Progenitor cell of endocrine pancreas (in vitro differentiated cells): ENCODE data around the gene PLEKHD1. TPM values are rescaled to one million over a fixed set of nuclear protein-coding genes. Genes with fewer than 3 reads are reported as not detected.

Source experiments
- DNase-seq: peaks from one replicate; pipeline ENCODE4 v3.0.0; 2021; ENCODE audit warnings: low spot score; ENCODE audit not compliant: unreplicated experiment
- H3K27ac Mint-ChIP-seq: 2 replicates; pipeline ENCODE4 v1.8.0; 2021; ENCODE audit warnings: mild to moderate bottlenecking, moderate library complexity, mixed read lengths
- H3K27me3 Mint-ChIP-seq: 2 replicates; pipeline ENCODE4 v1.8.0; 2021; ENCODE audit warnings: mixed read lengths
- H3K36me3 Mint-ChIP-seq: 2 replicates; pipeline ENCODE4 v1.8.0; 2022; ENCODE audit warnings: mixed read lengths; ENCODE audit not compliant: insufficient read depth
- H3K4me1 Mint-ChIP-seq: 2 replicates; pipeline ENCODE4 v1.8.0; 2021; ENCODE audit warnings: low read depth, mixed read lengths
- H3K4me3 Mint-ChIP-seq: 2 replicates; pipeline ENCODE4 v1.8.0; 2021; ENCODE audit warnings: low read depth, mild to moderate bottlenecking, moderate library complexity, mixed read lengths
- H3K9me3 Mint-ChIP-seq: 2 replicates; pipeline ENCODE4 v1.8.0; 2021; ENCODE audit warnings: low read depth, mixed read lengths
- total RNA-seq: library from RNA; stranded (reverse); gene quantifications from 2 replicates; pipeline ENCODE4 v1.2.1, GENCODE V29; 2021
- TF ChIP-seq, protein P1 (sequence below): fragments of 200-600 bp; sonication (generic); IDR thresholded peaks from one replicate; pipeline ENCODE4 v1.5.0; 2021; ENCODE audit warnings: antibody characterized with exemption, mild to moderate bottlenecking; ENCODE audit not compliant: unreplicated experiment

Gene PLEKHD1
- total RNA-seq, 1 donor from 2014 or later: 1.5 TPM

DNA sequence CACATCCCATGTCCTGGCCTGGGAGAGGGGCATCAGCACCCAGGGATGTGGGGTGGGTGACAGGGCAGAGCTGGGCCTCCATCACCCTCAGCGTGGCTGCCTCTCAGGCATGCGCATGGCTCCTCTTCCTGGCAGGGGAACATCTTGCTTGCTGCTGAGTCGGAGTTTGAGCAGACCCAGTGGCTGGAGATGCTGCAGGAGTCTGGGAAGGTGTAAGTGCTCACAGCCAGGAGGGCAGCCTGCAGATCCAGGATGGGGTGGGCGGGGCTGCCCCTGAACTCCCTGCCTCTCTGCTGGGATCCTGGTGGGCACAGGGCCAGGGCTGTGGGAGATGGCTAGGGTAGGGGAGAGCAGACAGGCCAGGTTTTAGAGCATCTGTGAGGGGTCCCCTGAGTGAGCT lies 16.2 kb downstream of the PLEKHD1 start:
- no peaks in the 10 kb centered on the region for H3K4me1 Mint-ChIP-seq
- no peaks in the 10 kb centered on the region for H3K9me3 Mint-ChIP-seq
- H3K27me3 Mint-ChIP-seq: peaks cover 17% of the 10 kb centered on the region
- DNase-seq: no peak
- H3K27ac Mint-ChIP-seq: no peak overlapping the region
- H3K36me3 Mint-ChIP-seq: no peaks in the 10 kb centered on the region
- TF ChIP-seq, protein P1, sequence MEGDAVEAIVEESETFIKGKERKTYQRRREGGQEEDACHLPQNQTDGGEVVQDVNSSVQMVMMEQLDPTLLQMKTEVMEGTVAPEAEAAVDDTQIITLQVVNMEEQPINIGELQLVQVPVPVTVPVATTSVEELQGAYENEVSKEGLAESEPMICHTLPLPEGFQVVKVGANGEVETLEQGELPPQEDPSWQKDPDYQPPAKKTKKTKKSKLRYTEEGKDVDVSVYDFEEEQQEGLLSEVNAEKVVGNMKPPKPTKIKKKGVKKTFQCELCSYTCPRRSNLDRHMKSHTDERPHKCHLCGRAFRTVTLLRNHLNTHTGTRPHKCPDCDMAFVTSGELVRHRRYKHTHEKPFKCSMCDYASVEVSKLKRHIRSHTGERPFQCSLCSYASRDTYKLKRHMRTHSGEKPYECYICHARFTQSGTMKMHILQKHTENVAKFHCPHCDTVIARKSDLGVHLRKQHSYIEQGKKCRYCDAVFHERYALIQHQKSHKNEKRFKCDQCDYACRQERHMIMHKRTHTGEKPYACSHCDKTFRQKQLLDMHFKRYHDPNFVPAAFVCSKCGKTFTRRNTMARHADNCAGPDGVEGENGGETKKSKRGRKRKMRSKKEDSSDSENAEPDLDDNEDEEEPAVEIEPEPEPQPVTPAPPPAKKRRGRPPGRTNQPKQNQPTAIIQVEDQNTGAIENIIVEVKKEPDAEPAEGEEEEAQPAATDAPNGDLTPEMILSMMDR: no peak
- H3K4me3 Mint-ChIP-seq: no peak overlapping the region

- Mint-ChIP-seq H3K9me3 (no peaks in the 10 kb centered on the region), H3K36me3 (no peaks in the 10 kb centered on the region), H3K4me3 (no peak overlapping the region), H3K4me1 (peaks cover 1% of the 10 kb centered on the region), H3K27ac (no peak overlapping the region), H3K27me3 (peaks cover 17% of the 10 kb centered on the region)
- TF ChIP-seq, protein P1: no peak
- no peak for DNase-seq
Observed at GRCh38 chr14:69501423-69501838, 16.9 kb downstream of the PLEKHD1 start.

GRCh38 chr14:69504775-69505174 lies 20.2 kb downstream of the PLEKHD1 start:
- Mint-ChIP-seq H3K9me3 (no peaks in the 10 kb centered on the region), H3K4me1 (peaks cover 1% of the 10 kb centered on the region), H3K27me3 (peaks cover 17% of the 10 kb centered on the region), H3K4me3 (no peak overlapping the region), H3K27ac (no peak overlapping the region), H3K36me3 (no peaks in the 10 kb centered on the region)
- TF ChIP-seq, protein P1: no peak
- no peak for DNase-seq

- DNase-seq: no peak
- peaks cover 16% of the 10 kb centered on the region for H3K27me3 Mint-ChIP-seq
Observed at GRCh38 chr14:69505338-69506240, 21.1 kb downstream of the PLEKHD1 start.

DNA sequence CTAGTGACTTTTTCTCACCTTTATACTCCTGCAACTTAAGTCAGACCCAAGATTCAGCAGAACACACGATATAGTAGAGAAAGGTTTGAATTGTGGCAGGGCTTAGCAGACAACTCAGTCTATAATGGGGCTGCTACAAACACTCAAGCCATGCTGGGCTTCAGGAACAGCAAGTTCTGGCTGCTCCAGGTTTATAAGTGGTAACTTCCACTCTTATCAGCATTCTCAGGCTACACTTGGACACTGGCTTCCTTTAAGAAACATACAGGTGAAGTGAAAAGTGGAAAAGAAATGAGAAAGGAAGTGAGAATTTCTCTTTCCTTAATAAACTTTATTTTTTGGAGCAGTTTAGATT lies 21.7 kb downstream of the PLEKHD1 start:
- no peak overlapping the region for H3K27ac Mint-ChIP-seq
- TF ChIP-seq, protein P1: no peak
- H3K36me3 Mint-ChIP-seq: no peaks in the 10 kb centered on the region
- no peaks in the 10 kb centered on the region for H3K9me3 Mint-ChIP-seq
- no peak for DNase-seq
- peaks cover 1% of the 10 kb centered on the region for H3K4me1 Mint-ChIP-seq
- H3K27me3 Mint-ChIP-seq: peaks cover 14% of the 10 kb centered on the region
- no peak overlapping the region for H3K4me3 Mint-ChIP-seq

More at GRCh38 chr14:69505338-69506240, 21.1 kb downstream of the PLEKHD1 start:
- TF ChIP-seq, protein P1: no peak
- H3K27ac Mint-ChIP-seq: no peak overlapping the region
- no peaks in the 10 kb centered on the region for H3K9me3 Mint-ChIP-seq
- H3K36me3 Mint-ChIP-seq: no peaks in the 10 kb centered on the region
- no peak overlapping the region for H3K4me3 Mint-ChIP-seq
- H3K4me1 Mint-ChIP-seq: peaks cover 1% of the 10 kb centered on the region
